HG03196 (cell line): Measurements from ENCODE around the gene BCL2L12.

Source experiments
- ATAC-seq: cut with Tn5 transposase; IDR thresholded peaks from one replicate; pipeline ENCODE4 v1.9.1; 2021; ENCODE audit not compliant: unreplicated experiment

BCL2L12 gene

GRCh38 chr19:49684251-49684982, 18.7 kb downstream of the BCL2L12 start:
- no peak for ATAC-seq

DNA sequence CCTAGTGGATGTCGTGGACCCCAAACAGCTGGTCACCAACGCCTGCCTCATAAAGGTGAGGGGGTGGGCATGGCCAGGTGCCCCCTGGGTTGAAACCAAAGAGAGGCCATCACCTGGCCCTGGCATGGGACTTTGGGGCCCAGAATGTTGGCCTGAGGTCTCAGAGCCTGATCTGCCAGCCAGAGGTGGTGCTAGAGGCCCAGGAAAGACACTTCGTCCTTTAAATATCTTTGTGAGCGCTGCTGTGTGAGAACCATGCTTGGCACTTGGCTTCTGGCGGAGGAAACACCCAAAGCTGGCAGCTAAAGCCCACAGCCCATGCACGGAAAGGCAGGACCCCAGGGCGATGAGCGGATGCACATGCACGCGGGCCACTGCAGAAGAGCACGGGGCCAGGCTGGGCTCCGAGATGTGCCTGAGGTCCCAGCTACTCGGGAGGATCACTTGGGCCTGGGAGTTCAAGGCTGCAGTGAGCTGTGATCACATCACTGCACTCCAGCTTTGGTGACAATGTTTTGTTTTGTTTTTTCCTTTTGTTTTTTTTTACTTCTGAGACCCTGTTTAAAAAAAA, 19.3 kb downstream of the BCL2L12 start:
- no peak for ATAC-seq

DNA sequence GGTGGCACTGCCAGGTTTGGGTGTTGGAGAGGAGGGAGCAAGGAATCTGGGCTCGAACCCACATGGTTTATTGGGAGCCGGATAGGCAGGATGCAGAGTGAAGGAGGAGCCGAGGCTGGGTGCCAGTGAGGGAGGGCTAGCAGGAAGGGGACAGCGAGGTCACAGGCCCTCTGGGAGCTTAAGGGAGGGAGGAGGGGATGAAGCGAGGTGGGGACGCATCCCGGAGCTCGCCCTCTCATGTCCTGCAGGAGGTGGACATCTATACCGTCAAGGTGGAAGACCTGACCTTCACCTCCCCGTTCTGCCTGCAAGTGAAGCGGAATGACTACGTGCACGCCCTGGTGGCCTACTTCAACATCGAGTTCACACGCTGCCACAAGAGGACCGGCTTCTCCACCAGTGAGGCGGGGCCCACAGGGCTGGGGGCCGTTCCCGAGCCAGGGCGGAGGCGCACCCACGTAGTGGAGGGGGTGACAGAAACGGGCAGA, 20.2 kb downstream of the BCL2L12 start:
- no peak for ATAC-seq

DNA sequence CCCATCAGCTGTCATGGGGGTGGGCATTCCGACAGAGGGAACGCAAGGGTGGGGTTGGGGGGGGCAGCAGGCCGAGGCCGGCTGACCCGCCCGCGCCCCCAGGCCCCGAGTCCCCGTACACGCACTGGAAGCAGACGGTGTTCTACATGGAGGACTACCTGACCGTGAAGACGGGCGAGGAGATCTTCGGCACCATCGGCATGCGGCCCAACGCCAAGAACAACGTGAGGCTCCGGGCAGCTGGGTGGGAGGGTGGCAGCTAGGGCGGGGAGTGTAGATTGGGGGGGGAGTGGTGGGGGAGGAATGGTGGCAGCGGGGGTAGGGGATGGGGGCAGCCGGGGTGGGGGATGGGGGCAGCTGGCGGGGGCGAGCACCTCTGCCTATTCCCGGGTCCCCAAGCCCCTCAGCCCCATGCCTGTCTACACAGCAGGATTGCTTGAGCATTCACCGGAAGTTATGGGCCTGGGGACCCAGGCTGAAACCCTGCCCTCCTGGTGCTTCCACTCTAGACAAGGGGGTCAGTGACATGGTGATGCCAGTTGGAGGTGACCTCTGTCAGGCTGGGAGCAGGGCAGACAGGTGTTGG, 20.9 kb downstream of the BCL2L12 start:
- no peak for ATAC-seq

DNA sequence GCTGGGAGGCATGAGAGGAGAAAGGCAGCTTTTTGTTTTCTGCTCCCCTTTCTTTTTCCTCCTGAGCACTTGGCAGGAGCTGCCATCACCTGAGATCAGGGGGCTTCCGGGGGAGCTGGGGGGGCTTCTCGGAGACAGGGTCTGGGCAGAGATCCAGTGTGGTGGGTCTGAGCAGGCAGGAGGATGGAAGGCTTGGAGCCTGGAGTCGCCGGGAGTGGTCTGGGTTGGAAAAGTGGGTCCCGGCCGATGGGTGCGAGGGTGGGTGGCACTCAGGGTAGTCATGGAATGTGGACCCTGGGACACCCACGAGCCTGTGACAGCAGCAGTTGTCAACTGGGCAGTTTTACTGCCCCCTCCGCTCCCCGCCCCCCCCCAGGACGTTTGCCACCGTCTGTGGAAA, 21.4 kb downstream of the BCL2L12 start:
- no peak for ATAC-seq

DNA sequence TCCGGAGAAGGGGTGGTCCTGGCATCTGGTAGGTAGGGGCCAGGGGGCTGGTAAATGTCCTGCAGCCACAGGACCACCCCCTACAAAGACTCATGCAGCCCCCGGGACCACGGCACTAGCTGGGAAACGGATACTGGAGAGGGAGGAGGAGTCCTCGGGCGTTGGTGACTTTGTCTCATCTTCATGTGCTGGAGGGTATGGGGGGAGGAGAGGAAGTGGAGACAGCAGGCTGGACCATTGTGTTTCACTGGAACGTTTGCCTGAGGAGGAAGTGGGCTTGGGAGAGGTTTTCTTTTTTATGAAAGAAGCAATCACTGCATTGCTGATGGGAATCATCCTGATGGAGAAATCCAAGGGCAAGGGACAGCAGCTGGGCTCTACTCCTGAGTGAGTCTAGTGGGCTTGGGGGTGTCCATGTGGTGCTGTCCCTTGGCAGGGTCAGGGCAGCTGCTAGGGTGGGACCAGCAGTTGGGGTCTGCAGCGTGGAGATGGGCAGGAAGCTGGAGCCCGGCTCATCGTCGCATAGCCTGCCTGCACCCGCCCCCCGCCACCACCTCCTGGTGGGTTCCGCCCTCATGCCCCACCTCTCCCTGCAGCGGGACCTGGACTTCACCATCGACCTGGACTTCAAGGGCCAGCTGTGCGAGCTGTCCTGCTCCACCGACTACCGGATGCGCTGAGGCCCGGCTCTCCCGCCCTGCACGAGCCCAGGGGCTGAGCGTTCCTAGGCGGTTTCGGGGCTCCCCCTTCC, 22.0 kb downstream of the BCL2L12 start:
- ATAC-seq = no peak

DNA sequence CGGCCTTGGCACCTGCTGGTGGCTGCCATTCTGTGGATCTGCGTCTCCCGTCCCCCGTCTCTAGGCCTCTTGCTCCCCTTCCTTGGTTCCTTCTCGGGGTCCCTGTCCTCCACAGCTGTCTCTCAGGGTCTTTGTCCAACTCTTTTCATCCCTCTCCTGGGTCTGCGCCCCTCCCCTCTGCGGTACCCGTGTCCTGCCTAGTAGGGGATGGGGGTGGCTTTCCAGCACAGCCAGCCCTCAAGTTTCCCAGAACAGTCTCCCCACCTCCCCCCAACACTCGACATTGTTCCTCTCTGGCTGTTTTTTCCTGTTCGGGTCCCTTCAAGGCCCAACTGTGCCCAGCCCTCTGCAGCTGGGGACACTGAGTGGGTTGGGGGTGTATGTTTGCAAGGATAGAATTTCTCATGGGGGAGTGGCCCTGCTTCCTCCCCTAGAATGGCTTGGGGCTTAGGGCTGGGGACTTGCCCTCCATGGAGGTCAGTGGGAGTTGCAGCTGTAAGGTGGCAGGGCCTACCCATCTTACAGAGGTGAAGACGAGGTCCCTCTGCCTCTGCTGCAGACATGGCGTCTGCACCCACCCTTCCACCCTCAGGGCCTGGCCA, 22.9 kb downstream of the BCL2L12 start:
- ATAC-seq = no peak

DNA sequence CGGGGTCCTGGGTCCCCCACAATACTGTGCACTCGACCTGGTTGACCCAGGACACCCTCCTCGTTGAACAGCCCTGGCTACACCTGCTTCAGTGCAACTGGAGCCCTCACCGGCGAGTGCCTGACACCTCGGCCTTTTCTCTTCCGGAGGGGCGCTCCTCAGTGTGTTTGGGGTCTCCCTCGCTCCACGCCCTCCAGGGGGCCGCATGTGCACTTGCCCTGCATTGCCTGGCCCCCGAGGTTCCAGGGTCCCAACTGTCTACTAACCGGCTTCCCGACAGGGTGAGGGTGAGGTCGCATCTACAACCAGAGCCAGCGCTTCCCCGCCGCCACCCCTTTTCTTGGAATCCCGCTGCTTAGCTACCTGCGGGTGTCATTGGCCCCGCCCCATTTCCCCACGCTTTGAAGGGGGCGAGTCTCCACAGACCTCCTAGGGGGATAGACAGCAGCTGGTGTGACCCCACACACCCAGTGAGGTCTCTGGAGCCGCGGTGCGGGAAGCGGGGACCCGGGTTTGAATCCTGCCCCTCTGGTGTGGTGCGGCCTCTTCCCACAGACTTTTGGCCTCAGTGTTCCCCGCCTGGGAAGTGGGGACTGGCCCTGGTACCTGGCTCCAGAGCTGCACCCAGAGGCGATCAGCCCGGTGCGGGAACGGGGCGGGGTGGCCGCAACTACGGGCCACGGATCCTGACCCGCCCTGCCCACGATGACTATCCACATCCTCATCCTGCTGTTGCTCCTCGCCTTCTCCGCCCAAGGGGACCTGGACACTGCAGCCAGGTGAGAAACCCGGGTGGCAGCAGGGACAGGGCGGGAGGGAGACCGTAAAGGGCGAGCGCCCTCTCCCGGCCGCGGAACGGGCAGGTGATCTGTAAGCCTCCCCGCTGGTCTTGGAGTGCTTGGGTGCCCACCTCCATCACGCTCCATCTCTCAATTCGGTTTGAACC, 23.7 kb downstream of the BCL2L12 start, which contains the start of gene ADM5:
TSS of gene ADM5 (plus strand) at position 462 of the 946 bp plus-strand sequence. CDS start at position 706, 244 bp downstream.
- no peak for ATAC-seq

DNA sequence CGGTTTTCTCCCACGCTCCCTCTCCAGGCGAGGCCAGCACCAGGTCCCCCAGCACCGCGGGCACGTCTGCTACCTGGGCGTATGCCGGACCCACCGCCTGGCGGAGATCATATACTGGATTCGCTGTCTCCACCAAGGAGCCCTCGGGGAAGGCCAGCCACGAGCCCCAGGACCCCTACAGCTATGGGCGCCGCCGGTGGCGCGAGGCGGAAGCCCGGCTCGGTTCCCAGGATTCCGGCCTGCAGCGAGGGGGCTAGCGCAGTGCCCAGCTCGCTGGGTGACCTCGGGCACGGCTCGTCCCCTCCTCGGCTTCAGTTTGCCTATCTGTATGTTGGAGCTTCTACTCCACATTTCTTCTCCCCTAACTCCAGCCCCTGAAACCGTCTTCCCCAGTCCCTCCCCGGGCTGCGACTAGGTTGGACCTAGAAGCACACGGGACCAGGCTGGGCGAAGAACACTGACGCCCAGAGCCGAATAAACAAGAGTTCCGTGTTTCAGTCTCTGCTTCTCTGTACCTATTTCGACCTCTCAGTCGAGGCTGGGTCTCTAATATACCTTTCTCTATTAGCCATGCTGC, 24.4 kb downstream of the BCL2L12 start:
- ATAC-seq = no peak

DNA sequence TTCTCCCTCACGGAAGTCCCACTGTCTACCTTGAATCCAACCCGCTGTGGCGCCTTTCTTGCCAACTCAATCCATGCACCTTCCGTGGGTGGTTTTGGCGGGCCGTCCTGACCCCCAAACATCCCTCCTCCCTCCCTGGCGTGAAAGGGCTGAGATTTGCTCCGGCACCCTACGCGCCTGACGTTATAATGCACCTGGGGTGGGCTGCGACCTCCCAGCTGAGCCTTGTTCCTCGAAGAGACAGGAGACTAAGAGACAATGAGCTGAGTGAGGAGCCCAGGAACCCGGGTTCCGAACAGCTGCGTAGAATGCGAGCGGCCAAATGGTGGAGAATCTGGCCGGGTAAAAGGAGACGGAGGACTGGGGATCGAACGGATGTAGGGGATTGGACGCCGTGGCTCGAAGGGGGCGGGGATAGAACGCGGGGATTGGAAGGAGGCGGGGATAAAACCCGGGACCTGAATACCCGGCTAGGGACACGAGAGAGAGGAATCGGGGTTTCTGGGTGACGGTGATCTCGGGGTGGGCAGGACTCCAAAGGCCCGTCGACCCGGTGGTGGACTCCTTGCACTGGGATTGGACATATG, 25.0 kb downstream of the BCL2L12 start, which contains the start of gene CPT1C:
TSS of gene CPT1C (plus strand) at position 461 of the 587 bp plus-strand sequence. CDS start 1,137 bp downstream, outside the sequence.
- ATAC-seq = no peak

DNA sequence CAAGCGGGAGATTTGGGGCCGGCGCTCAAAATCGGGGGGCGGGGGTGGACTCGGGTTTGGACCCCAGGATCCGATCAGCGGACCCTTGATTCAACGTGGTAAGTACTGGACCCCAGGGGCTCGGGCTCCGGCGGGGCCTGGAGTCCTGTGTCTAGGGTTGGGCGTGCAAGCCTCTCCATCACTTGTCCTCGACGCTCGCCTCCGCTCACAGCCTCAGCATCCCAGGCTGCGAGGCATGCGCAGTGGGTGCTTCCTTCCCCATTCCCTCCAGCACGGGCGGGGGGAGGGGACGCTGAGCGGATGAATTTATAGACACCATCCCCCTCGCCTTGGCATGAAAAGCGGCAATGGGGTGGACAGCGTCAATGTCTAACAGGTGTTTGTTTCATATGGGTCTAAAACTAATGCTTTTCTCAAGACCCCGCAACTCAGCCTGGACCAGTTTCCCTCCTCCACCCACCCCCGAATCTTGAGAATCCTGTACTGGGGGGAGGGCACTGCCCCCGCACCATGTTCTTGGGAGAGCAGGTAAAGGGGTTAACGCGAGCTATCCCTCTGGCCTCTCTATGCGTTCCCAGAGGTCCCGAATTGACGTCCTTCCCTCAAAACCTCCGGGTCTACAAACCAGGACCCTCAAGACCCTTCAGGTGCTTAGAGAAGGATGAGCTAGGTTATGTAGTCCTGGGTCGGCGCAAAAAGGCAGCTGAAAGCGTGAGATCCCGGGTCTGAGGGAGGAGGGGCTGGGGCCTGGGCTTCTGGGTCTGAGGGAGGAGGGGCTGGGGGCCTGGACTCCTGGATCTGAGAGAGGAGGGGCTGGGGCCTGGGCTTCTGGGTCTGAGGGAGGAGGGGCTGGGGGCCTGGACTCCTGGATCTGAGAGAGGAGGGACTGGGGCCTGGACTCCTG, 25.8 kb downstream of the BCL2L12 start:
- ATAC-seq = no peak

- ATAC-seq = no peak
These were observed 26.4 kb downstream of the BCL2L12 start for GRCh38 chr19:49692147-49692506.

GRCh38 chr19:49696115-49696514, 30.4 kb downstream of the BCL2L12 start:
- ATAC-seq = no peak

DNA sequence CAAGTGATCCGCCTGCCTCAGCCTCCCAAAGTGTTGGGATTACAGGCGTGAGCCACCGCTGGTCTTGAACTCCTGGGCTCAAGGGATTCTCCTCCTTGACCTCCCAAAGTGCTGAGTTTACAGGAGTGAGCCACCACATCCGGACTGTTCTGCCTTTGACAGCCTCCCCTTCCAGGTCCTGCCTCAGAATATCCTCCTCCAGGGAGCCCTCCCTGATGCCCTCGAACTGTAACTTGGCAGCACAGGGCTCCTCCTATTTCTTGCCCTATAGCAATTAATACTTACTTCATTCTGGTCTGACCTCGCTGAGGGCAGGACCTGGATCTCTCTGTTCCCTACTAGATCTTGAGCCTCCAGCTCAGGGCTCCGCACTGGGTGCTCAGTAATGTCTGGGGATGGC, 31.1 kb downstream of the BCL2L12 start:
- ATAC-seq = no peak

DNA sequence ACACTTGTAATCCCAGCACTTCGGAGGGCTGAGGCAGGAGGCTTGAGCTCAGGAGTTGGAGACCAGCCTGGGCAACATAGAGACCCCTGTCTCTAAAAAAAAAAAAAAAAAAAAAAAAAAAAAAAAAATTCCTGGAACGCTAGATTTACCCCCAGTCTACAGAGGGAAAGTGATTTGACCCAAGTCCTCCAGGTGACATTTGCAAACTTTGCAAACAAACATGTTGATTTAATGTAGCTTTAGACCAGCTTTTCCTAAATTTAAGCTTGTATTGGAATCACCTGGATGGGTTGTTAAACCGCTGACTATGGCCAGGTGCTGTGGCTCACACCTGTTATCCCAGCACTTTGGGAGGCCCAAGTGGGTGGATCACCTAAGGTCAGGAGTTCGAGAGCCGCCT, 33.6 kb downstream of the BCL2L12 start:
- ATAC-seq = no peak

- no peak for ATAC-seq
These were observed 34.8 kb downstream of the BCL2L12 start for GRCh38 chr19:49700563-49700962.

- no peak for ATAC-seq
These were observed 35.6 kb downstream of the BCL2L12 start for GRCh38 chr19:49701271-49701786.
